ENCODE data around the gene ZNF574.

GRCh38 chr19:42088471-42089190 lies 12.7 kb downstream of the ZNF574 start:
- no peak for TF ChIP-seq REST (IDR thresholded peaks at IDR 0.05; ENCODE audit: insufficient read depth in 1 of 2, low read depth in 2 of 2, low read length in 2 of 2)
- no peak for TF ChIP-seq POLR2AphosphoS5 (IDR thresholded peaks at IDR 0.05; ENCODE audit: low read depth, low read length)
- no peak for TF ChIP-seq TAF1 (IDR thresholded peaks at IDR 0.05; ENCODE audit: borderline replicate concordance, insufficient read depth, low read length)
- TF ChIP-seq SIN3A (IDR thresholded peaks at IDR 0.05; ENCODE audit: borderline replicate concordance, insufficient read depth, low read length): no peak
- TF ChIP-seq FOXP2 (optimal IDR thresholded peaks at IDR 0.05; ENCODE audit: borderline replicate concordance, extremely low read depth, extremely low read length, insufficient read depth): no peak
